Measurements from ENCODE around the gene ZMYND15.

The ZMYND15 gene

DNA sequence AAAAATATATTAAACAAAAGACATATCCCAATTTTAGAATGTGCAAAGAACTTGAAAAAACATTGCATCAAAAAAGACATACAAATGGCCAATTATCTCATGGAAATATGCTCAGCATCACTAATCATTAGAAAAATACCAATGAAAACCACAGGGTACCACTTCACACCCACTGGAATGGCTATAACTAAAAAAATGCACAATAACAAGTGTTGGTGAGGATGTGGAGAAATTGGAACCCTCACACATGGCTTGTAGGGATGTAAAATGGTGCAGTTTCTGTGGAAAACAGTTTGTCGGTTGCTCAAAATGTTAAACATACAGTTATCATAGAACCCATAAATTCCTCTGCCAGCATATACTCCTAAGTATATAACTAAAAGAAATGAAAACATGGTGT, 55.5 kb downstream of the ZMYND15 start:
- no peak for DNase-seq (ENCODE audit: low read depth)
- TF ChIP-seq, protein P1, sequence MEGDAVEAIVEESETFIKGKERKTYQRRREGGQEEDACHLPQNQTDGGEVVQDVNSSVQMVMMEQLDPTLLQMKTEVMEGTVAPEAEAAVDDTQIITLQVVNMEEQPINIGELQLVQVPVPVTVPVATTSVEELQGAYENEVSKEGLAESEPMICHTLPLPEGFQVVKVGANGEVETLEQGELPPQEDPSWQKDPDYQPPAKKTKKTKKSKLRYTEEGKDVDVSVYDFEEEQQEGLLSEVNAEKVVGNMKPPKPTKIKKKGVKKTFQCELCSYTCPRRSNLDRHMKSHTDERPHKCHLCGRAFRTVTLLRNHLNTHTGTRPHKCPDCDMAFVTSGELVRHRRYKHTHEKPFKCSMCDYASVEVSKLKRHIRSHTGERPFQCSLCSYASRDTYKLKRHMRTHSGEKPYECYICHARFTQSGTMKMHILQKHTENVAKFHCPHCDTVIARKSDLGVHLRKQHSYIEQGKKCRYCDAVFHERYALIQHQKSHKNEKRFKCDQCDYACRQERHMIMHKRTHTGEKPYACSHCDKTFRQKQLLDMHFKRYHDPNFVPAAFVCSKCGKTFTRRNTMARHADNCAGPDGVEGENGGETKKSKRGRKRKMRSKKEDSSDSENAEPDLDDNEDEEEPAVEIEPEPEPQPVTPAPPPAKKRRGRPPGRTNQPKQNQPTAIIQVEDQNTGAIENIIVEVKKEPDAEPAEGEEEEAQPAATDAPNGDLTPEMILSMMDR (IDR thresholded peaks at IDR 0.05; ENCODE audit: low read depth, low read length, missing control alignments): no peak
- no peak overlapping the region for H3K4me3 ChIP-seq (ENCODE audit: low read depth, low read length)

Data from GM12864 (cell line).